Measurements from ENCODE around the gene OR52A5. TPM values are rescaled to one million over a fixed set of nuclear protein-coding genes. Genes with fewer than 3 reads are reported as not detected.

Gene OR52A5
- total RNA-seq, 3 donors from 2014 or later: not detected

DNA sequence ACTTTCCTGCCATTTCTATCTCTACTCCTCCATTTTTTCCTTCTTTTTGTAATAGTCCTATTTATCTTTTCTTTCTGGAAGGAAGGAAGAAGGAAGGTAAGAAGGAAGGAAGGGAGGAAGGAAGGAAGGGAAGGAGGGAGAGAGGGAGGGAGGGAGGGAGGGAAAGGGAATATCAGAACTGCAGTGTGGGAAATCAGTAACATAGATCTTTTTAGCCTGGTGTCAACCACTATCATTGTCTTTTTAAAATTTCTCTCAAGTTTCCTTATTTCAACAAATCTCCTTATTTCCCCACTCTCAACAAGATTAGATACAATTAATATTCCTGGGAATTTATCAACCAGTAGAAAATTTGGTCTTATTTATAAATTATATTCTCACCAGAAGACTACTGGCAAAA lies 35.1 kb downstream of the OR52A5 start:
- DNase-seq (ENCODE audit: low spot score in 2 of 2): no peak
- intact Hi-C loops (cut with DNase I; ENCODE audit: low total_unique reads): no loop called here
- no peaks in the 10 kb centered on the region for H3K27me3 ChIP-seq
- H3K4me1 ChIP-seq: no peaks in the 10 kb centered on the region
- no peaks in the 10 kb centered on the region for H3K36me3 ChIP-seq
- no peaks in the 10 kb centered on the region for H3K9me3 ChIP-seq
- H3K4me3 ChIP-seq: no peak overlapping the region
- no peak overlapping the region for H3K27ac ChIP-seq
- TF ChIP-seq, protein P1, sequence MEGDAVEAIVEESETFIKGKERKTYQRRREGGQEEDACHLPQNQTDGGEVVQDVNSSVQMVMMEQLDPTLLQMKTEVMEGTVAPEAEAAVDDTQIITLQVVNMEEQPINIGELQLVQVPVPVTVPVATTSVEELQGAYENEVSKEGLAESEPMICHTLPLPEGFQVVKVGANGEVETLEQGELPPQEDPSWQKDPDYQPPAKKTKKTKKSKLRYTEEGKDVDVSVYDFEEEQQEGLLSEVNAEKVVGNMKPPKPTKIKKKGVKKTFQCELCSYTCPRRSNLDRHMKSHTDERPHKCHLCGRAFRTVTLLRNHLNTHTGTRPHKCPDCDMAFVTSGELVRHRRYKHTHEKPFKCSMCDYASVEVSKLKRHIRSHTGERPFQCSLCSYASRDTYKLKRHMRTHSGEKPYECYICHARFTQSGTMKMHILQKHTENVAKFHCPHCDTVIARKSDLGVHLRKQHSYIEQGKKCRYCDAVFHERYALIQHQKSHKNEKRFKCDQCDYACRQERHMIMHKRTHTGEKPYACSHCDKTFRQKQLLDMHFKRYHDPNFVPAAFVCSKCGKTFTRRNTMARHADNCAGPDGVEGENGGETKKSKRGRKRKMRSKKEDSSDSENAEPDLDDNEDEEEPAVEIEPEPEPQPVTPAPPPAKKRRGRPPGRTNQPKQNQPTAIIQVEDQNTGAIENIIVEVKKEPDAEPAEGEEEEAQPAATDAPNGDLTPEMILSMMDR (IDR thresholded peaks at IDR 0.05): no peak
- TF ChIP-seq POLR2A (IDR thresholded peaks at IDR 0.05): no peak
- TF ChIP-seq POLR2AphosphoS5 (IDR thresholded peaks at IDR 0.05): no peak

DNA sequence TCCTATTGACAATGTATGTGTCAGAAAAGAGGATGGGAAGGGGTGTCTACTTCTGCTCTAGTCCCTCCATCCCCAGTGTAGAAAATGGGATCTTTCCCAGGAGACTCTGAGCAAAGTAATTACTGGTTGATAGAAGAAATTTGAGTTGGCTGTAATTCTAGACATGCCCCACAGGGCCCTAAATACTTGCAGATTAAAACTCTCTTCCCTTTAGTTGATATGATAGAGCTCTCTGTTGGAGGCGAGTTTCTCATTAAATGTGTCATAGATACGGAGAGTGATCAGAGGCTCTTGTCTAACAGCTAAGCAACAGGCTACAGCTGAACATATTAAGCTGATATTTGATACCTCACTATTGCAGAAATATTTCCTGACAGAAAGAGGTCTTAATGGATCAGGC lies 35.9 kb downstream of the OR52A5 start:
- no peaks in the 10 kb centered on the region for H3K9me3 ChIP-seq
- H3K36me3 ChIP-seq: no peaks in the 10 kb centered on the region
- H3K4me1 ChIP-seq: no peaks in the 10 kb centered on the region
- H3K27me3 ChIP-seq: no peaks in the 10 kb centered on the region
- no peak overlapping the region for H3K4me3 ChIP-seq
- intact Hi-C loops (cut with DNase I; ENCODE audit: low total_unique reads): no loop called here
- TF ChIP-seq POLR2AphosphoS5 (IDR thresholded peaks at IDR 0.05) (no peak), POLR2A (IDR thresholded peaks at IDR 0.05) (no peak)
- no peak for DNase-seq (ENCODE audit: low spot score in 2 of 2)
- H3K27ac ChIP-seq: no peak overlapping the region

DNA sequence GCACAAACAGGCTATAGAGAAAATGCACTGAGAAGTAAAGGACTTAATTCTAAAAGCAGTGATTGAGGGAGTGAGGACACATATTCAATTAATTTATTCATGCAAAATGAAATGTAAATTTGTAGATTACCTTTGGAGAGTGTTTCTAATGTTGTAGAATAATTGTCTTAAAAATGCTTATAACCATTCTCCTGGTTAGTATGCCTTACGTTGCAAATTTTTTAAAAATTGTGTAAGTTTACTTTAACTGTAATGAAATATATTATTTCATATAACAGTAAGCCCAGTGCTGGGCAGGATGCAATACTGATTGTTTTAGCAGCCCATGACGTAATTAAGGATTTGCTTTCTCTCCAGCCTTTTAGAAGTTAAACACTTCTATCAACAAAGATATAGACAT lies 42.1 kb downstream of the OR52A5 start:
- TF ChIP-seq POLR2AphosphoS5 (IDR thresholded peaks at IDR 0.05) (no peak), POLR2A (IDR thresholded peaks at IDR 0.05) (no peak)
- TF ChIP-seq, protein P1 (IDR thresholded peaks at IDR 0.05): no peak
- Histone ChIP-seq H3K36me3 (no peaks in the 10 kb centered on the region), H3K27me3 (no peaks in the 10 kb centered on the region), H3K9me3 (no peaks in the 10 kb centered on the region), H3K4me1 (no peaks in the 10 kb centered on the region), H3K4me3 (no peak overlapping the region), H3K27ac (no peak overlapping the region)
- no peak for DNase-seq (ENCODE audit: low spot score in 2 of 2)
- intact Hi-C loops (cut with DNase I; ENCODE audit: low total_unique reads): no loop called here

DNA sequence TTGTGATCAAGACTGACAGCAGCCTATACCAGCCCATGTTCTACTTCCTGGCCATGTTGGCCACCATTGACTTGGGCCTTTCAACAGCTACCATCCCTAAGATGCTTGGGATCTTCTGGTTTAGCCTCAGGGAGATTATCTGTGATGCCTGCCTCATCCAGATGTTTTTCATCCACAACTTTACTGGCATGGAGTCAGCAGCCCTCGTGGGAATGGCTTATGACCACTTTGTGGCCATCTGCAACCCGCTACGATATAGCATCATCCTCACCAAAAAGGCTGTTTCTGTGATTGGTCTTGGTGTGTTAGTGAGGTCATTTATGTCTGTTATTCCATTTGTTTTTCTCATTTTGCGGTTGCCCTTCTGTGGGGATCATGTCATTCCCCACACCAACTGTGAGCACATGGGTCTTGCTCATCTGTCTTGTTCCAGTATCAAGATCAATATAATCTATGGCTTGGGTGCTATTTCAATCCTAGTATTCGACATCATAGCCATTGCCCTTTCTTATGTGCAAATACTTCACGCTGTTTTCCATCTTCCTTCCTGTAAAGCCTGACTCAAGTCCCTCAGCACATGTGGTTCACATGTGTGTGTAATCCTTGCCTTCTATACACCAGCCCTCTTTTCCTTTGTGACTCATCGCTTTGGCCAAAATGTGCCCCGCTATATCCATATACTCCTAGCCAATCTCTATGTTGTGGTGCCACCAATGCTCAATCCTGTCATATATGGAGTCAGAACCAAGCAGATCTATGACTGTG lies 45.2 kb downstream of the OR52A5 start:
- intact Hi-C loops (cut with DNase I; ENCODE audit: low total_unique reads): no loop called here
- Histone ChIP-seq H3K9me3 (no peaks in the 10 kb centered on the region), H3K4me1 (no peaks in the 10 kb centered on the region)

DNA sequence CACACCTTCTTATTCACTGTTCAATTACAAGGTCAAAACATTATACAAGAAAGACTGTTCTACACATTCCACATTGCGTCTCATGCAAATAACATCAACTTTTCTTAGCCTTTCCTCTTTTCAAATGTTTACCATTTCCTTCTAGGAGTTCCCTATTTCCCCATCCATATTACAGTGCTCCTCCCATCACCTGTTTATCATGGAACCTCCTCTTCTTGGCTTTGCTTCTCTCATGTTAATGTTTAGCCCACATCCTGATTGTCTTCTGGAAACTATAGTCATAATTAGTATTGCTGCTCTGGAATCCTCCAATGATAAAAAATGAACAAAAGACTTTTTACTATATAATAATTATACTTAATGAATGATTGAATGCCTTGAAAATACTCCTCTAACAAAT lies 47.5 kb downstream of the OR52A5 start:
- Histone ChIP-seq H3K4me1 (no peaks in the 10 kb centered on the region), H3K27me3 (no peaks in the 10 kb centered on the region), H3K4me3 (no peak overlapping the region), H3K36me3 (no peaks in the 10 kb centered on the region), H3K9me3 (no peaks in the 10 kb centered on the region), H3K27ac (no peak overlapping the region)
- TF ChIP-seq POLR2AphosphoS5 (IDR thresholded peaks at IDR 0.05) (no peak), POLR2A (IDR thresholded peaks at IDR 0.05) (no peak)
- TF ChIP-seq, protein P1 (IDR thresholded peaks at IDR 0.05): no peak
- intact Hi-C loops (cut with DNase I; ENCODE audit: low total_unique reads): no loop called here
- DNase-seq (ENCODE audit: low spot score in 2 of 2): no peak

More for the DNA sequence above, 45.2 kb downstream of the OR52A5 start:
- TF ChIP-seq POLR2A (IDR thresholded peaks at IDR 0.05): no peak
- no peak for TF ChIP-seq POLR2AphosphoS5 (IDR thresholded peaks at IDR 0.05)
- TF ChIP-seq, protein P1 (IDR thresholded peaks at IDR 0.05): no peak
- DNase-seq (ENCODE audit: low spot score in 2 of 2): no peak
- no peak overlapping the region for H3K4me3 ChIP-seq
- H3K27ac ChIP-seq: no peak overlapping the region
- H3K36me3 ChIP-seq: no peaks in the 10 kb centered on the region
- H3K27me3 ChIP-seq: no peaks in the 10 kb centered on the region
